Upper lobe of left lung (tissue), 4 donors: ENCODE results near the gene MAP2K6.

Experiments used
- CTCF ChIP-seq, 6 experiments: fragments of 450-650 bp in 4 of 6; fragments of 200-600 bp in 2 of 6; sonication (generic) in 2 of 6; IDR thresholded peaks; one replicate each; pipeline ENCODE4 v1.5.1; 2016 to 2019; ENCODE audit warnings: antibody characterized with exemption in 6 of 6
- POLR2AphosphoS5 ChIP-seq, 2 donors: sonication (generic); formaldehyde crosslinking; IDR thresholded peaks; one replicate each; pipeline ENCODE4 v1.5.1; 2017; ENCODE audit warnings: antibody characterized with exemption in 2 of 2

DNA sequence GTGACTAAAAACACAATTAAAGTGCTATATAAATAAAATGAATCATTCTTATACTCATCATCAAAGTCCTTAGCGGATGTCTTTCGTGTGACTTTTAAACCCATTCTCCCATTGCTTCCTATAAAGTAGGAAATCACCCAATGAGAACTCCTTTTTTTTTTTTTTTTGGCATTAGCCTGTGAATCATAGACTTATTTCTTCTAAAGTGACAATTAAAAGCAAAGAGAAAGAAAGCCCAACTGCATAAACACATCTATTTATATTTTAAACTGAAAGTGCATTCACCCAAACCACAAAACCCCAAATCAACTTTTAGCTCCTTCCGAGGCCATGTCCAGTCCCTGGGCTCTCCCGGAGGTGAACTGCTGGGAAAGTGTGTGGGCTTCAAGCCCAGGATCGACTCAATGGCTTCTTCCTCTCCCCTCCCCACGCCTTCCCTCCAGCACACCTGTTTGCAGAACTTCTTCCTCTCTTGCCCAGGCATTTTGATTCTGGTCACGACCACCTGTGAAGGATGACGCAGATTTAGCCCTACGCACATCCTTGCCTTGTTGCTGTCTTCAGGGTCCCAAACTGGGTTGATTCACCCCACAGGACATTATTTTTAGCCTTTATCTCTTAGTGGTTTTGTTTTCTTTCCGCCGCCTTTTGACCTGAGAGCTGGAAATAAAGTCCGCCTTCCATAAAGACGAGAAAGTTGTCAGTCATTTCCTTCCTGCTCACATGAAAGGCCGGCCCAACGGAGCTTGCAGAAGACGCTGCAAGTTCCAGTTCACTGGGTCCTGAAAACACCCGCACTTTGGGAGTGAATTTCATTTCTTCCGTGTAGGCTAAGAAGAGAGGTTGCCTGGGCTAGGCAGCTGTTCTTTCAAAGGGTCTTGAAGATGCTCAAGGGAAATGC is 166.8 kb downstream of the MAP2K6 start:
- TF ChIP-seq CTCF (IDR thresholded peaks at IDR 0.05) (no peak), POLR2AphosphoS5 (IDR thresholded peaks at IDR 0.05) (no peak)
